A549 (cell line): Measurements from ENCODE around the gene PACS1. TPM values are rescaled to one million over a fixed set of nuclear protein-coding genes. Genes with fewer than 3 reads are reported as not detected.

Experiments
- ATAC-seq, 2 experiments: fragments of 200-7000 bp in 1 of 2; fragments of >200 bp in 1 of 2; cut with Nextera tagmentation in 1 of 2; cut with Tn5 transposase in 1 of 2; 3 replicates each; pipeline versions ENCODE4 v1.8.0 to v1.9.1; 2018 to 2020; ENCODE audit warnings: mild to moderate bottlenecking in 1 of 2, moderate library complexity in 1 of 2
- CTCF ChIA-PET: fragments of 300-600 bp; sonication (Branson Sonifier 250); formaldehyde crosslinking; extraction: SDS; loops from one replicate; lab custom pipeline; 2021; ENCODE audit warnings: antibody characterized with exemption, inconsistent platforms; lab: Yijun Ruan, JAX
- POLR2A ChIA-PET: fragments of 350-600 bp; formaldehyde crosslinking; extraction: SDS; loops from one replicate; lab custom pipeline; 2021; ENCODE audit warnings: antibody characterized with exemption, inconsistent platforms; lab: Yijun Ruan, JAX
- DNase-seq, 2 experiments: peaks; one replicate each; pipeline versions ENCODE4 v3.0.0 to v3.0.0-alpha.2; 2011 to 2016; ENCODE audit warnings: low read depth in 1 of 2, low spot score in 1 of 2
- FAIRE-seq: peaks from 2 replicates; lab custom pipeline; 2011; peaks lifted over from hg19 to GRCh38; lab: Jason Lieb, UNC
- H3K27ac ChIP-seq, 2 experiments: fragments of >200 bp; sonication (Bioruptor Twin); formaldehyde crosslinking; 3 replicates each; pipeline ENCODE4 v1.5.1; 2016 to 2017
- H3K4me1 ChIP-seq: fragments of >200 bp; sonication (Bioruptor Twin); formaldehyde crosslinking; 3 replicates; pipeline ENCODE4 v1.6.1; 2016
- H3K4me2 ChIP-seq: fragments of >200 bp; sonication (Bioruptor Twin); formaldehyde crosslinking; 3 replicates; pipeline ENCODE4 v1.6.1; 2016
- H3K4me3 ChIP-seq: fragments of >200 bp; sonication (Bioruptor Twin); formaldehyde crosslinking; 3 replicates; pipeline ENCODE4 v1.5.1; 2016
- H3K9me3 ChIP-seq: fragments of >200 bp; sonication (Bioruptor Twin); formaldehyde crosslinking; 3 replicates; pipeline ENCODE4 v1.6.1; 2016
- CBX2 ChIP-seq: fragments of 200-600 bp; sonication (generic); IDR thresholded peaks from 2 replicates; pipeline ENCODE4 v1.6.1; 2016; ENCODE audit warnings: low read depth, mild to moderate bottlenecking, borderline replicate concordance
- CBX8 ChIP-seq: fragments of 200-600 bp; sonication (generic); IDR thresholded peaks from 2 replicates; pipeline ENCODE4 v1.6.1; 2016
- CHD4 ChIP-seq: fragments of 200-600 bp; sonication (generic); IDR thresholded peaks from 2 replicates; pipeline ENCODE4 v1.6.1; 2016; ENCODE audit warnings: antibody characterized with exemption, mild to moderate bottlenecking, borderline replicate concordance
- E2F6 ChIP-seq: IDR thresholded peaks from 2 replicates; pipeline ENCODE4 v1.6.1; 2012; ENCODE audit warnings: low read depth, borderline replicate concordance
- EHMT2 ChIP-seq: fragments of 200-600 bp; sonication (generic); IDR thresholded peaks from 2 replicates; pipeline ENCODE4 v1.6.1; 2016; ENCODE audit warnings: antibody characterized with exemption, low read depth, mild to moderate bottlenecking, moderate library complexity
- FOSB ChIP-seq: fragments of 250-450 bp; sonication (Bioruptor Pico); IDR thresholded peaks from 2 replicates; pipeline ENCODE4 v1.5.0; 2020; ENCODE audit warnings: mild to moderate bottlenecking, moderate library complexity
- HOXA7 ChIP-seq: fragments of 250-450 bp; sonication (Bioruptor Pico); IDR thresholded peaks from 2 replicates; pipeline ENCODE4 v1.5.0; 2020; ENCODE audit warnings: mild to moderate bottlenecking, moderate library complexity
- HOXB13 ChIP-seq: fragments of 250-450 bp; sonication (Bioruptor Pico); IDR thresholded peaks from 2 replicates; pipeline ENCODE4 v1.5.0; 2020; ENCODE audit warnings: low read depth, mild to moderate bottlenecking, moderate library complexity
- JUN ChIP-seq, 2 experiments: fragments of >200 bp; sonication (Bioruptor Twin); formaldehyde crosslinking; IDR thresholded peaks; 2 replicates in 1 of 2; 3 replicates in 1 of 2; pipeline ENCODE4 v1.6.1; 2016 to 2017
- JUNB ChIP-seq: fragments of >200 bp; sonication (Bioruptor Twin); formaldehyde crosslinking; IDR thresholded peaks from 2 replicates; pipeline ENCODE4 v1.6.1; 2016
- KDM5A ChIP-seq: fragments of 200-600 bp; sonication (generic); IDR thresholded peaks from 2 replicates; pipeline ENCODE4 v1.6.1; 2016; ENCODE audit warnings: antibody characterized with exemption, mild to moderate bottlenecking
- MAZ ChIP-seq: fragments of 150-350 bp; IDR thresholded peaks from 2 replicates; pipeline ENCODE4 v1.6.1; 2014; ENCODE audit warnings: antibody characterized with exemption, low read depth, low read length, borderline replicate concordance
- NPAS2 ChIP-seq: fragments of 250-450 bp; sonication (Bioruptor Pico); IDR thresholded peaks from 2 replicates; pipeline ENCODE4 v1.8.0; 2022; ENCODE audit warnings: mild to moderate bottlenecking, moderate library complexity, borderline replicate concordance
- NR3C1 ChIP-seq: fragments of >200 bp; sonication (Bioruptor Twin); formaldehyde crosslinking; IDR thresholded peaks from 3 replicates; pipeline ENCODE4 v1.6.1; 2017
- POLR2A ChIP-seq: IDR thresholded peaks from 2 replicates; pipeline ENCODE4 v1.6.1; 2012; ENCODE audit warnings: mild to moderate bottlenecking, low read length
- RARB ChIP-seq: fragments of 250-450 bp; sonication (Bioruptor Pico); IDR thresholded peaks from 2 replicates; pipeline ENCODE4 v1.8.0; 2021; ENCODE audit warnings: mild to moderate bottlenecking, moderate library complexity
- RFX5 ChIP-seq: fragments of 450-650 bp; IDR thresholded peaks from 2 replicates; pipeline ENCODE4 v1.7.1; 2014; ENCODE audit warnings: antibody characterized with exemption, mild to moderate bottlenecking, moderate library complexity
- USF2 ChIP-seq: fragments of 450-650 bp; IDR thresholded peaks from 2 replicates; pipeline ENCODE4 v1.6.1; 2014; ENCODE audit warnings: antibody characterized with exemption
- ZC3H11A ChIP-seq: fragments of 450-650 bp; IDR thresholded peaks from 2 replicates; pipeline ENCODE4 v1.6.1; 2014; ENCODE audit warnings: antibody characterized with exemption, mild to moderate bottlenecking
- ZFP36 ChIP-seq: fragments of 450-650 bp; IDR thresholded peaks from 2 replicates; pipeline ENCODE4 v1.6.1; 2014; ENCODE audit warnings: borderline replicate concordance; ENCODE audit not compliant: partially characterized antibody
- ZNF302 ChIP-seq: fragments of 250-450 bp; sonication (Bioruptor Pico); IDR thresholded peaks from 2 replicates; pipeline ENCODE4 v1.9.0; 2021; ENCODE audit warnings: inconsistent platforms, mild to moderate bottlenecking, moderate library complexity
- WGBS: methylation state at CpG from one replicate; pipeline ENCODE4 v1.1.6; 2017; ENCODE audit errors: missing lambda C conversion rate; 5-methylcytosine and 5-hydroxymethylcytosine counted together
- polyA plus RNA-seq, 4 experiments: library from polyadenylated mRNA; depleted of rRNA in 3 of 4; stranded (reverse); fragments of >200 nt; fragmentation: RNase III in 1 of 4; extraction: RNeasy Plus Mini Kit Qiagen cat#74134 plus additional on column Dnase treatment in 1 of 4; gene quantifications; 2 replicates in 3 of 4; 3 replicates in 1 of 4; pipeline ENCODE4 v1.2.3, GENCODE V29; 2011 to 2017
- TF ChIP-seq, protein P1 (sequence below): fragments of 250-450 bp; sonication (Bioruptor Pico); IDR thresholded peaks from 2 replicates; pipeline ENCODE4 v1.5.0; 2020; ENCODE audit warnings: low read depth, mild to moderate bottlenecking, moderate library complexity
- TF ChIP-seq, protein P2 (sequence below): IDR thresholded peaks from 2 replicates; pipeline ENCODE4 v1.6.1; 2012
- TF ChIP-seq, protein P3 (sequence below): fragments of >200 bp; sonication (Bioruptor Twin); formaldehyde crosslinking; IDR thresholded peaks from 2 replicates; pipeline ENCODE4 v1.6.1; 2016

Gene PACS1
- polyA plus RNA-seq, 2 of the 4 experiments (the other 2 are of a cell fraction): 48.2 to 59.1 TPM

GRCh38 chr11:66224226-66224855 lies 154.3 kb downstream of the PACS1 start:
- ATAC-seq: no peak
- no peaks in the 10 kb centered on the region for H3K9me3 ChIP-seq
- WGBS: 89% methylated on average over 10 of the region's 10 CpGs
- H3K27ac ChIP-seq: no peak overlapping the region
- no peak for DNase-seq
- POLR2A ChIA-PET: no interaction called here
- CTCF ChIA-PET: interaction anchor here (0.6 to 6.3 kb wide), 6 partner anchors 20 to 560 kb away, joined by 3 to 72 read pairs (median 12); no protein-coding TSS in a partner anchor
- no peak overlapping the region for H3K4me2 ChIP-seq
- H3K4me1 ChIP-seq: peaks cover 14% of the 10 kb centered on the region; the same call in 1 of the 3 replicates
- H3K4me3 ChIP-seq: no peak overlapping the region
- TF ChIP-seq RFX5 (no peak), JUN (IDR thresholded peaks at IDR 0.05) (no peak), KDM5A (no peak), NR3C1 (no peak), USF2 (no peak), CBX8 (no peak), ZFP36 (no peak), RARB (CRISPR knock-in tag) (no peak)
- FAIRE-seq: no peak

DNA sequence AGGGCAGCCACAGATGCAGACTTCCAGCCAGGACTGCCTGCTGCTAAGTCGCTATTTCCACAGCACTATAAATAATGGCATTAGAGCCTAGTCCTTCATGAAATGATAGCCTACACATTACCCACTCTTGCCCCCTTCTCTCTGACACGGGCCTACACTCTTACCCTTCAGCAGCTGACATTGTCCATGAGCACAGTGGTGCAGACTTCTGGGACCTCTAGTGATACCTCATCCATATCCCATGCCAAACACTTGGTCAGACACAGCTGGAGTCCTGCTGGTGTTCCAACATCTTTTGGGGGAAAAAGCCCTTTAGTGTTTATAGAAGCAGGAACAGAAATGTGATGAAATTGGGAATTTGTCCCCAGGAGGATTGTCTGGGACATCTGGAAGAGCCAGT lies 155.0 kb downstream of the PACS1 start:
- CTCF ChIA-PET: interaction anchor here (1.0 to 1.6 kb wide), 4 partner anchors 10 to 58 kb away, joined by 3 to 5 read pairs (median 4); no protein-coding TSS in a partner anchor
- DNase-seq (no peak), FAIRE-seq (no peak)
- H3K4me1 ChIP-seq: peaks cover 14% of the 10 kb centered on the region; the same call in 1 of the 3 replicates
- no peak for TF ChIP-seq NPAS2
- TF ChIP-seq, protein P1, sequence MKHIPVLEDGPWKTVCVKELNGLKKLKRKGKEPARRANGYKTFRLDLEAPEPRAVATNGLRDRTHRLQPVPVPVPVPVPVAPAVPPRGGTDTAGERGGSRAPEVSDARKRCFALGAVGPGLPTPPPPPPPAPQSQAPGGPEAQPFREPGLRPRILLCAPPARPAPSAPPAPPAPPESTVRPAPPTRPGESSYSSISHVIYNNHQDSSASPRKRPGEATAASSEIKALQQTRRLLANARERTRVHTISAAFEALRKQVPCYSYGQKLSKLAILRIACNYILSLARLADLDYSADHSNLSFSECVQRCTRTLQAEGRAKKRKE (CRISPR knock-in tag): no peak
- TF ChIP-seq, all 56 proteins: peak for 0
- WGBS: 85% methylated on average over 2 of the region's 2 CpGs
- no peak overlapping the region for H3K4me3 ChIP-seq
- H3K4me2 ChIP-seq: no peak overlapping the region
- H3K9me3 ChIP-seq: no peaks in the 10 kb centered on the region
- no peak for ATAC-seq
- H3K27ac ChIP-seq: no peak overlapping the region
- POLR2A ChIA-PET: no interaction called here

DNA sequence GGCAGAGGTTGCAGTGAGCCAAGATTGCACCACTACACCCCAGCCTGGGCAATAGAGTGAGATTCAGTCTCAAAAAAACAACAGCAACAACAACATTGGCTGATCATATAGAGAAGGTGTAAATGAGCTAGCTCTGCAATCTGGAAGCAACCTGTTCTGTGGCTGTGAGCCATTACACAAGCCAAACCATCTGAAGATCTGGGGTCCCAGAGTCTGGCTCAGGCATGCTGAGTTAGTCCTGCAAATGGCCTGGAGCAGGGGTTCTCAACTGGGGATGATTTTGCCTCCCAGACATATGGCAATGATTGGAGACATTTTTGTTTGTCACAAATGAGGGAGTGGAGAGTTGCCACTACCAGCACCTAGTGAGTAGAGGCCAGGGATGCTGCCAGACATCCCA lies 156.0 kb downstream of the PACS1 start:
- Histone ChIP-seq H3K4me2 (no peak overlapping the region), H3K9me3 (no peaks in the 10 kb centered on the region)
- POLR2A ChIA-PET: no interaction called here
- DNase-seq: no peak
- TF ChIP-seq E2F6 (no peak), FOSB (CRISPR knock-in tag) (no peak), JUN (IDR thresholded peaks at IDR 0.05) (no peak), CHD4 (no peak), HOXB13 (no peak), POLR2A (no peak), CBX2 (no peak), RFX5 (no peak), ZNF302 (CRISPR knock-in tag) (no peak), MAZ (no peak), JUNB (no peak), ZC3H11A (no peak), EHMT2 (no peak), HOXA7 (no peak)
- TF ChIP-seq, protein P1 (CRISPR knock-in tag): no peak
- TF ChIP-seq, protein P2, sequence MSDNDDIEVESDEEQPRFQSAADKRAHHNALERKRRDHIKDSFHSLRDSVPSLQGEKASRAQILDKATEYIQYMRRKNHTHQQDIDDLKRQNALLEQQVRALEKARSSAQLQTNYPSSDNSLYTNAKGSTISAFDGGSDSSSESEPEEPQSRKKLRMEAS: no peak
- TF ChIP-seq, protein P3, sequence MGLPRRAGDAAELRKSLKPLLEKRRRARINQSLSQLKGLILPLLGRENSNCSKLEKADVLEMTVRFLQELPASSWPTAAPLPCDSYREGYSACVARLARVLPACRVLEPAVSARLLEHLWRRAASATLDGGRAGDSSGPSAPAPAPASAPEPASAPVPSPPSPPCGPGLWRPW: no peak
- TF ChIP-seq, all 56 proteins: peak for 0
- FAIRE-seq (no peak), ATAC-seq (no peak)
- Histone ChIP-seq H3K27ac (no peak overlapping the region), H3K4me1 (peaks cover 14% of the 10 kb centered on the region; the same call in 1 of the 3 replicates), H3K4me3 (no peak overlapping the region)
- CTCF ChIA-PET: interaction anchor here (0.6 to 1.2 kb wide), 3 partner anchors 9 to 56 kb away, joined by 3 to 4 read pairs (median 3); no protein-coding TSS in a partner anchor
